OCI-LY1 (cell line): Measurements from ENCODE around the gene SULT2B1.

Experiments used
- CTCF ChIP-seq: fragments of 200-600 bp; sonication (generic), shearing (Covaris generic); IDR thresholded peaks from 2 replicates; pipeline ENCODE4 v1.5.1; 2017; ENCODE audit warnings: mild to moderate bottlenecking, antibody characterized with exemption, low read length, moderate library complexity, mixed read lengths
- EZH2 ChIP-seq: fragments of 200-600 bp; sonication (generic), shearing (Covaris generic); IDR thresholded peaks from 2 replicates; pipeline ENCODE4 v1.8.0; 2017; ENCODE audit warnings: borderline replicate concordance, mixed run types, mild to moderate bottlenecking, antibody characterized with exemption, low read length, moderate library complexity, mixed read lengths

DNA sequence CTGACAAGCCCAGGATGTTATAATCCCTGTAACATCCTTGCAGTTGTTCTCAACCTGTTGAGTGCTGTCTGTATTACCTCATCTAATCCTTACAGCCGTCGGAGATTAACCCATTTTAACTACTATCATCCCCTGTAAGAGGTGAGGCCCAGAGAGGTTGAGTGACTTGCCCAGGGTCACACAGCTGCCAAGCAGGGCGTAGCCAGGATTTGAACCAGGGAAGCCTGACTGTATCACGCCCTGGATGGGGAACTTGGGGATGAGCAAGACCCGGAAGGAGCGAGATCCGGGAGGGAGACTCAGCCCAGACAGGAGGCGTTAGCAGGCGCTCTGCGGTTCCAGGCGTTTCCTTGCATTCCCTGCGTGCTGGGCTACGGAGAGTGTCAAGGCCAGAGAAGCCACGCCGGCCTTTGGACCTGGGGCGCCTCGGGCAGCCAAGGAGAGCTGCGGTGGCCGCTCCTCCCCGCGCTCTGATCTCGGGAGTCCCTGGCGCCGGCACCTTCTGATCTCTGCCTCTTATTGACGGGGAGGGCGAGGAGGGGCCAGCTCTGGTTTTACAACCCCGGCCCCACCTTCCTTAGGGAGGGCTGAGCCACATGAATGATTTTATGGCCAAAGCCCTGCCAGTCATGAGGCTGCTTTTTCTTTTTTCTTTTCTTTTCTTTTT lies 6.2 kb downstream of the SULT2B1 start:
- TF ChIP-seq CTCF = no peak
- no peak for TF ChIP-seq EZH2
